Kasumi-1 (cell line): ENCODE results near the gene ZEB2.

Experiments used
- DNase-seq, 2 experiments: peaks; one replicate each; lab custom pipeline; 2025; lab: John Stamatoyannopoulos, UW

Gene ZEB2

GRCh38 chr2:144452169-144452988 lies 67.5 kb downstream of the ZEB2 start:
- peak in 1 of 2 experiments; percentile 27 for DNase-seq

- DNase-seq: no peak
Measured at GRCh38 chr2:144451443-144451842, 68.5 kb downstream of the ZEB2 start.

GRCh38 chr2:144449028-144449406 lies 70.9 kb downstream of the ZEB2 start:
- peak in 1 of 2 experiments; percentile 15 for DNase-seq

GRCh38 chr2:144448389-144449027 lies 71.4 kb downstream of the ZEB2 start:
- no peak for DNase-seq

GRCh38 chr2:144447535-144447934 lies 72.4 kb downstream of the ZEB2 start:
- no peak for DNase-seq

- DNase-seq: peak in 1 of 2 experiments; percentile 33
Measured at GRCh38 chr2:144446136-144446535, 73.8 kb downstream of the ZEB2 start.

GRCh38 chr2:144445196-144445595 lies 74.7 kb downstream of the ZEB2 start:
- no peak for DNase-seq

GRCh38 chr2:144443837-144444817 lies 75.8 kb downstream of the ZEB2 start:
- no peak for DNase-seq

GRCh38 chr2:144441711-144442141 lies 78.2 kb downstream of the ZEB2 start:
- no peak for DNase-seq

GRCh38 chr2:144439993-144440392 lies 79.9 kb downstream of the ZEB2 start:
- DNase-seq: no peak

GRCh38 chr2:144438801-144439631 lies 80.9 kb downstream of the ZEB2 start:
- no peak for DNase-seq

- DNase-seq: no peak
Measured at GRCh38 chr2:144437636-144438035, 82.3 kb downstream of the ZEB2 start.

GRCh38 chr2:144434425-144435222 lies 85.3 kb downstream of the ZEB2 start:
- no peak for DNase-seq

GRCh38 chr2:144432921-144433320 lies 87.0 kb downstream of the ZEB2 start:
- no peak for DNase-seq

GRCh38 chr2:144431998-144432397 lies 87.9 kb downstream of the ZEB2 start:
- DNase-seq: no peak

GRCh38 chr2:144431392-144431783 lies 88.5 kb downstream of the ZEB2 start:
- DNase-seq: no peak

GRCh38 chr2:144430722-144431391 lies 89.1 kb downstream of the ZEB2 start:
- DNase-seq: no peak

GRCh38 chr2:144429396-144430112 lies 90.4 kb downstream of the ZEB2 start:
- no peak for DNase-seq

- no peak for DNase-seq
Measured at GRCh38 chr2:144426981-144427479, 92.9 kb downstream of the ZEB2 start.
